GM10248 (cell line): ENCODE results near the gene DLL4.

Experiments used
- CTCF ChIA-PET: fragments of 300-600 bp; sonication (Branson Sonifier 250); formaldehyde crosslinking; extraction: SDS; loops from one replicate; lab custom pipeline; 2021; ENCODE audit warnings: antibody characterized with exemption; lab: Yijun Ruan, JAX
- POLR2A ChIA-PET: fragments of 350-650 bp; sonication (Branson Sonifier 250); formaldehyde crosslinking; extraction: SDS; loops from one replicate; lab custom pipeline; 2020; ENCODE audit warnings: antibody characterized with exemption; lab: Yijun Ruan, JAX
- DNase-seq: peaks from one replicate; pipeline ENCODE4 v3.0.0; 2012; ENCODE audit errors: extremely low spot score
- CTCF ChIP-seq: IDR thresholded peaks from 2 replicates; pipeline ENCODE4 v1.5.1; 2012; ENCODE audit warnings: mild to moderate bottlenecking, low read depth; ENCODE audit errors: extremely low read depth, missing control alignments, control extremely low read depth

DLL4 gene

GRCh38 chr15:40929660-40930429 lies 705 bp downstream of the DLL4 start:
- DNase-seq: no peak
- POLR2A ChIA-PET: no interaction called here
- CTCF ChIA-PET: interaction anchor here (1.4 to 13.4 kb wide), 12 partner anchors 8 to 256 kb away, joined by 3 to 167 read pairs (median 16); partner anchors contain the start of genes CHAC1 and VPS18
- TF ChIP-seq CTCF: no peak

GRCh38 chr15:40930430-40931299 lies 1.5 kb downstream of the DLL4 start:
- CTCF ChIA-PET: interaction anchor here (0.8 to 13.4 kb wide), 19 partner anchors 9 to 259 kb away, joined by 3 to 167 read pairs (median 5); partner anchors contain the start of gene CHAC1

GRCh38 chr15:40931300-40932142 lies 2.4 kb downstream of the DLL4 start:
- ChIA-PET CTCF (interaction anchor here (0.8 to 13.4 kb wide), 17 partner anchors 9 to 258 kb away, joined by 3 to 167 read pairs (median 5); partner anchors contain the start of gene CHAC1), POLR2A (no interaction called here)
- no peak for DNase-seq
- no peak for TF ChIP-seq CTCF

More at GRCh38 chr15:40930430-40931299, 1.5 kb downstream of the DLL4 start:
- TF ChIP-seq CTCF: peak; percentile 83
- DNase-seq: peak; percentile 74
- POLR2A ChIA-PET: no interaction called here

GRCh38 chr15:40932156-40932555 lies 3.0 kb downstream of the DLL4 start:
- peak; percentile 50 for DNase-seq
- ChIA-PET POLR2A (no interaction called here), CTCF (interaction anchor here (2.7 to 13.4 kb wide), 6 partner anchors 9 to 254 kb away, joined by 9 to 167 read pairs (median 26); no protein-coding TSS in a partner anchor)
- no peak for TF ChIP-seq CTCF

- no peak for TF ChIP-seq CTCF
- POLR2A ChIA-PET: no interaction called here
- no peak for DNase-seq
- CTCF ChIA-PET: interaction anchor here (3.6 to 13.4 kb wide), 4 partner anchors 8 to 85 kb away, joined by 26 to 167 read pairs (median 79); no protein-coding TSS in a partner anchor
Observed at GRCh38 chr15:40932649-40933516, 3.7 kb downstream of the DLL4 start.
